Epidermal melanocyte (primary cell): Measurements from ENCODE around the gene DPEP2.
"Not testable (repeated sequence)": the region's sequence is repeated elsewhere in the genome, so short reads cannot be mapped to it uniquely, and the experiment has no call there.

Source experiments
- DNase-seq: peaks from one replicate; pipeline ENCODE4 v3.0.0; 2011; ENCODE audit warnings: low spot score; ENCODE audit not compliant: insufficient read length

Gene DPEP2

GRCh38 chr16:68005786-68006286 lies 6.6 kb upstream of the DPEP2 start:
- DNase-seq, result peak; percentile 18

DNA sequence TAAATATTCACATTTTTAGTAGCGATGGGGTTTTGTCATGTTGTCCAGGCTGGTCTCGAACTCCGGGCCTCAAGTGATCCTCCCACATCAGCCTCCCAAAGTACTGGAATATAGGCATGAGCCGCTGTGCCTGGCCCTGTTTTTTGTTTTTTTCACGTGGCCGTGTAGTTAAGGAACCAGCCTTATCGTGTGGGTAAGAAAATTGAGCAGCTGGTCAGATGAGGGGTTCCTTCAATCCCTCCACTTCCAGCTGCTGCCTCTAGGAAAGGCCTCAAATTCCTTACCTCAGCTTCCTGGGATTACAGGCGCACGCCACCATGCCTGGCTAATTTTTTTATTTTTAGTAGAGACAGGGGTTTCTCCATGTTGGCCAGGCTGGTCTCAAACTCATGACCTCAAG lies 5.9 kb upstream of the DPEP2 start:
- DNase-seq, result no peak

GRCh38 chr16:68003031-68003430 lies 3.7 kb upstream of the DPEP2 start:
- no peak for DNase-seq

DNA sequence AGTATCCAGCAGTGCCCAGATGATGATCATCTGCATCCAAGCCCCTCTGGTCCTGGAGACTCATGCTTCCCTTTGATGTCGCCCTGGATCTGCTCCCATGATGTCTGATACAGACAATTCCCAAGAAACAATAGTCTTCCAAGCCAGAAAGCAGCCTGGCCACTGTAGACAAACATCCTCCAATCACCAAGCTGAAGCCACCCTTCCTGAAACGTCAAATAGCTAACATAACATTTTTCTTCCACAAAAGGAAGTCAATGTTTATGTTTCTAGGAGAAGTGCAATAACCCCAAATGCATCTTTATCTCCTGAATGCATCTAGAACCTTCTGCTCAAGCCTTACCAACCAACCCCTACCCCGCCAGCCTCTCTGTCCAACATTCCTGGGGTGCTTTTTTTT lies 1.2 kb upstream of the DPEP2 start:
- DNase-seq, result no peak

DNA sequence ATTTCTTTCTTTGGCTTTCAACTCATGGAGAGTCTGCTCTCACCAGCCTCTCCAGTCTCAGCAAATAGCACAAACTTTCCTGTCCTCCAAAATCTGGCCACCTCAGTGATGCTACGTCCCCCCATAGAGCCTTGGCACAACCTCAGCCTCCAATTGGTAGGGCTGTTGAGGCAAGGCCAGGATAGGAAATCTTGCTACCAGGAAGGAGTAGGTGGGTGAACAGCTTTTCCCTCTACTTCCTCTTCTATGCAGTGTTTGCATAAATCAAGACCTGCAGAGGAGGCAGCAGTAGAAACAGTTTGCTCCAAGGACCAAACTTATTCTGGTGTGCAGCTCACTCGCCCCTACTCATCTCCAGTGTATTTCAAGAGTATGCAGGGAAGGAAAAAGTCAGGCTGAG lies 701 bp upstream of the DPEP2 start:
- no peak for DNase-seq

- not testable (repeated sequence) for DNase-seq
Measured at GRCh38 chr16:67998231-67998778, 979 bp downstream of the DPEP2 start.

DNA sequence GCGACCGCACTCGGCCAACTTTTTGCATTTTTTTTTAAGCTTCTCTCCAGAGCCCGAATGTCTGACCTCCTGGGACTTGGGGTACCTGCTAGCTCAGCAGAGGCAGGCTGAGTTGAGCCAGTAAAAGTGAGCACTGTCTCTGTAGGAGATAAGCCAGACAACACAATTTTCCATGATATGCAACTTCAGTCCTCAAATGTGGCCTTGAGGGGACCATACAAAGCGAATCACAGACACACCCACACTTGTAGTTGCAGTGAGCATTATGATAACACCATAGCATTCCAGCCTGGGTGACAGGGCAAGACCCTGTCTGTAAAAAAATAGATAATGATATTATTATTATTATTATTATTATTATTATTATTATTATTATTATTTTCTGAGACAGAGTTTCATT lies 2.6 kb downstream of the DPEP2 start:
- no peak for DNase-seq

- DNase-seq, result peak; percentile 5
Measured at GRCh38 chr16:67995423-67995822, 3.9 kb downstream of the DPEP2 start.

DNA sequence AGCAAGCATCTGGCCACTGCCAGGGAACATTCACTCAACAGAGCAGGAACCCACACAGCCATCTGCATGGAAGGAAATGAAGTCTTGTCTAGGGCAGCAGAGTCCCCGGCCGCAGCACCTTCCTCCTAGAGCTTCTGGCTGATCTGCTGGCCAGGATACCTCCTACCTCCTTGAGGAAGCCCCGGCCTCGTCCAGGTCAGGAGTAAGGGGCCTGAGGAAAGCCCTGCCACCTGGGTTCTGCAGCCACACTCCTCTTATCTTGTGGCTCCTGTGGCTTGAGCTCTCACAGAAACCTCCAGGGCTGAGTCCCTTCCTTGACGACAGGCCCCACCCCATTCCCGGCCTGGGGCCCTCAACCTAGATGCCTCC lies 5.3 kb downstream of the DPEP2 start:
- DNase-seq, result not testable (repeated sequence)

GRCh38 chr16:67993207-67994039 lies 5.9 kb downstream of the DPEP2 start:
- peak; percentile 81 for DNase-seq

- DNase-seq, result peak; percentile 8
Measured at GRCh38 chr16:67992661-67993206, 6.5 kb downstream of the DPEP2 start.

GRCh38 chr16:67990018-67990386 lies 9.3 kb downstream of the DPEP2 start:
- no peak for DNase-seq

DNA sequence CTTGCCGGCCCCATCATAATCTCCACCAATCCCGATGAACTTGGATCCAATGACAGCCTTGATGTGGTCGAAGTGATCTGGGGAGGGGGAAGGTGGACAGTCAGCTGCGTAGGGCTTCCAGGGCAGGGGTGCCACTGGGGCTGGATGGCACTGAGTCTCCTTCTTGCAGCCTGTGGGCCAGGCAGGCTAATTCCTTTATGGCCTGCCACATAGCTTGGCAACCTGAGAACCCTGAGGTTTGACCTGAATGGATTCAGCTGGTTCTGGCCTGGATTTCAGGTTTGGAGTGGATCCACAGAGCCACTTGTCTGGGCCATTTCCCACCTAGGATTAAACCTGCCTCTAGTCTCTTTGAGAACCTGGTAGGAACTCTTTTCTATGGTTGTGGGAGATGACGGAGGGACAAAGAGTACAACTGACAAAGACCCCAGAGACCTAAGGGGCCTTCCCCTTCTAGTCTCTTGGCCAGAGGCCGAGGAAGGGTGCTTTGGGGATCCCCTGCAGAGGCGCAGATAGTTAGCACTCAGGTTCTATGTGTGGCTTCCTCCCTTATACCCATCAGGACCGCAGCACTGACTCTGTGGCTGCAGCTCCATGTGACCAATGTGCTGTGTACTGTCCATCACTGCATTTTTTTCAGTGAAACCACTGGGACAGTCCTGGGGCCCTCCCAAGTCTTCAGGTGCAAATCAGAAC lies 9.8 kb downstream of the DPEP2 start:
- peak; percentile 10 for DNase-seq

DNA sequence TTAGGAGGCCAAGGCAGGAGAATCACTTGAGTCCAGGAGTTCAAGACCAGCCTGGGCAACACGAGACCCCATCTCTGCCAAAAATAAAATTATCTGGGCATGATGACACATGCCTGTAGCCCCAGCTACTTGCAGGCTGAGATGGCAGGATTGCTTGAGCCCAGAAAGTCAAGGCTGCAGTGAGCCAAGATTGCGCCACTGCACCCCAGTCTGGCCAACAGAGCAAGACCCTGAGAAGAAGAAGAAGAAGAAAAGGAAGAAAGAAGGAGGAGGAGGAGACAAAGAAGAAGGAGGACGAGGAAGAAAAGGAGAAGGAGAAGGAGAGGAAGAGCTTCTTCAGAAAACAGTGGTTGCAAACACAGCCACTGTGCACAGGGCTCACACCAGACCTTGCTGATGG lies 10.6 kb downstream of the DPEP2 start:
- no peak for DNase-seq

DNA sequence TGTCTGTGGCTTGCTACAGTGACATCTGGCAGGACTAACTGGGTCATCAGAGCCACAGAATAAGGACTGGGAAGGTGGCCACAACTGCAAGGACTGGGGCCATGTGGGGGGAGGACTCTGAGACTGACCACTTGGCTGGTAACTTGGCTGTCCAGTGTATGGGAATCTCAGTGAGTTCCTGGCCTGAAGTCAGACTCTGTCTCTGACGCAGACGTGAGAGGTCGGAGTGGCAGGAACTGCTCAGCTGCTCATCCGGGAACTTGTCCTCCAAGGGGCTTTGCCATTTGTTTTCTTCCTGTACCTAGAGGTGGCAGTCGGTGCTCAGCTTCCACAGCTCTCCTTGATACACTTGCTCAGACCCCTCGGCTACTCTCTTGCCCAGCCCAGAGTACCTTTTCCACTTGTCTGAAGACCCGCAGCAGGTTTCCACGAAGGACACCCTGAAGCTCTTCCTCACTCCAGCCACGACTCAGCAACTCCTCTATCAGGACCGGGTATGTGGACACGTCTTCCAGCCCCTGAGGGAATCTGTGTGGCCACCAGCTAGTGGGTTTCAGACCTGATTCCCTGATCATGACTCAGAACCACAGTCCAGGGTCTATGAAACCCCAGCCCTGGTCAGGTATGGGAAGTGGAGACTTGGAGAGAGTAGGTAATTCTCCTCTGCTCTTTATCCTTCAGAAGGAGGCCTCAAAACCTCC lies 11.7 kb downstream of the DPEP2 start:
- no peak for DNase-seq

DNA sequence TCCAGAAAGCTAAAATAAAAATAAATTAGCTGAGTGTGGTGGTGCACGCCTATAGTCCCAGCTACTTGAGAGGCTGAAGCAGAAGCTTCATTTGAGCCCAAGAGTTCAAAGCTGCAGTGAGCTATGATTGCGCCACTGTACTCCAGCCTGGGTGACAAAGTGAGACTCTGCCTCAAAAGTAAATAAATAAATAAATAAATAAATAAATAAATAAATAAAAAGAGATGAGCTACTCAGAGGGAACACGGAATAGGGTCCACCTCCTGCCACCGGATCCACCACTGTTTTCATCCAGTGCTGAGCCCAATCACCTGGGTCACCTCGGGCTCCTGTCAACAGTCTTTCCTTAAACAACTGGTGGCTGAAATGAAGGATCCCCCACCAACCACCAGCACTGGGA lies 12.3 kb downstream of the DPEP2 start:
- no peak for DNase-seq

- DNase-seq, result no peak
Measured at GRCh38 chr16:67982011-67982696, 17.1 kb downstream of the DPEP2 start.

- no peak for DNase-seq
Measured at GRCh38 chr16:67979955-67980678, 19.2 kb downstream of the DPEP2 start, which contains the start of gene DPEP3. Gene DPEP3 (minus strand): TSS chr16:67980499. CDS start chr16:67980380, 119 bp downstream.

DNA sequence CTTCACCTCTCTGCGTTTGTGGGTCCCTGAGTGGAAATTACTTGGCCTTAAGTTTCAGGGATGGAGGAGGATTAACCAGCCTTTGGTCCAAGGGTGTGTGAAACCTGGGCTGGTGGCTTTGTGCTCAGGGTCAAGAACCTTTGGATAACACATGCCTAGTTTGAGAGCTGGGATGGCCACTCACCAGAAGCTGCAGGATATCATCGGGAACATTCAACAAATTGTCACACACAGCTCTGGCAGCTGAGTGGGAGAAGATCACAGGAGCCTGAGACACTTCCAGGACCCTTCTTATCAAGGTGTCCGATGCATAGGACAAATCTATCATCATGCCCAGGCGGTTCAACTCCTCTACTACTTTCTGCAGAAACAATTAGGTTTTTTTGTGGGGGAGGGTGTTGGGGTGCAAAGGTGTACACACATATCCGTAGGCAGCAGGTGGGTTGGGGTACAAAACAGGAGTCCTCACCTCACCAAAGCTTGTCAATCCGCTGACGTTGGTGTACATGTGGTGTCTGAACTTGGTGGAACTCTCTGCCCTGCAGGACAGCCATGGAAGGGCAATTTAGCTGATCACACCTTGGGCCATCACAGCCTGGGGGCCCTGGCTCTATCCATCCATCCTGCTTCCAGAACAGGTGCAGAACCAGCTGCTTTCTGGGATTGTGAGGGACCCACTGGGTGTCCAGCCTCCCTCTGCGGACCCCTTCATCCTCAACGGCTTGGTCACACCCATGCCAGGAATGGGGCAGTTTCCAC lies 21.6 kb downstream of the DPEP2 start:
- no peak for DNase-seq
